DND-41 (cell line): ENCODE measurements around the gene CTCF.
A peak's percentile ranks its signal among the peaks of the same experiment; 100 is the strongest.

Source experiments
- ATAC-seq: fragments of 200-7000 bp; cut with Tn5 transposase; 3 replicates; pipeline ENCODE4 v1.9.1; 2021; ENCODE audit warnings: low read depth; ENCODE audit not compliant: insufficient read depth
- DNase-seq: peaks from one replicate; pipeline ENCODE4 v3.0.0-alpha.2; 2020
- H2AFZ ChIP-seq: 2 replicates; pipeline ENCODE4 v1.6.0; 2012; ENCODE audit warnings: low read depth, low read length
- H3K27ac ChIP-seq: 2 replicates; pipeline ENCODE4 v1.5.1; 2012; ENCODE audit warnings: low read length, inconsistent platforms
- H3K27me3 ChIP-seq: fragments of 200-600 bp; sonication (generic); 2 replicates; pipeline ENCODE4 v1.6.0; 2012; ENCODE audit warnings: low read length, mild to moderate bottlenecking, inconsistent platforms; ENCODE audit not compliant: insufficient read depth, poor library complexity
- H3K36me3 ChIP-seq: 2 replicates; pipeline ENCODE4 v1.5.1; 2012; ENCODE audit warnings: low read length, inconsistent platforms; ENCODE audit not compliant: insufficient read depth
- H3K4me1 ChIP-seq: 2 replicates; pipeline ENCODE4 v1.5.1; 2012; ENCODE audit warnings: mild to moderate bottlenecking, low read length; ENCODE audit not compliant: insufficient read depth
- H3K4me2 ChIP-seq: 2 replicates; pipeline ENCODE4 v1.6.0; 2012; ENCODE audit warnings: mild to moderate bottlenecking, moderate library complexity, low read length, inconsistent platforms; ENCODE audit not compliant: insufficient read depth
- H3K4me3 ChIP-seq, 2 experiments: fragments of 200-600 bp in 1 of 2; shearing (Covaris generic) in 1 of 2; 2 replicates each; pipeline ENCODE4 v1.5.1; 2012 to 2016; ENCODE audit warnings: inconsistent platforms in 2 of 2, low read length in 2 of 2, mild to moderate bottlenecking in 2 of 2, low read depth in 1 of 2, moderate library complexity in 1 of 2
- H3K79me2 ChIP-seq: 2 replicates; pipeline ENCODE4 v1.6.0; 2012; ENCODE audit warnings: low read length, inconsistent platforms; ENCODE audit not compliant: insufficient read depth
- H3K9ac ChIP-seq: 2 replicates; pipeline ENCODE4 v1.6.0; 2012; ENCODE audit warnings: low read depth, mild to moderate bottlenecking, inconsistent platforms, low read length, moderate library complexity
- H3K9me3 ChIP-seq: 2 replicates; pipeline ENCODE4 v1.5.1; 2012; ENCODE audit warnings: low read length, moderate library complexity, mild to moderate bottlenecking, inconsistent platforms; ENCODE audit not compliant: insufficient read depth, severe bottlenecking
- H4K20me1 ChIP-seq: 2 replicates; pipeline ENCODE4 v1.6.0; 2012; ENCODE audit warnings: low read length; ENCODE audit not compliant: insufficient read depth
- EZH2 ChIP-seq: IDR thresholded peaks from 3 replicates; pipeline ENCODE4 v1.6.1; 2012; ENCODE audit warnings: borderline replicate concordance, low read depth, mild to moderate bottlenecking, moderate library complexity, low read length, inconsistent platforms; ENCODE audit not compliant: severe bottlenecking
- TF ChIP-seq, protein P1 (sequence below): IDR thresholded peaks from 2 replicates; pipeline ENCODE4 v1.5.1; 2012; ENCODE audit warnings: borderline replicate concordance, low read length, moderate library complexity, mild to moderate bottlenecking; ENCODE audit not compliant: poor library complexity, severe bottlenecking; ENCODE audit errors: extremely low read depth

CTCF gene

GRCh38 chr16:67662653-67663010, 100.3 kb downstream of the CTCF start:
- no peak overlapping the region for H3K9ac ChIP-seq
- H3K4me1 ChIP-seq: peaks cover 59% of the 10 kb centered on the region
- H3K4me3 ChIP-seq: no peak overlapping the region
- peaks cover 24% of the 10 kb centered on the region; the same call in 1 of the 2 replicates for H4K20me1 ChIP-seq
- H3K79me2 ChIP-seq: peaks cover 29% of the 10 kb centered on the region
- no peaks in the 10 kb centered on the region for H3K27me3 ChIP-seq
- no peak overlapping the region for H3K27ac ChIP-seq
- DNase-seq: no peak
- H3K9me3 ChIP-seq: no peaks in the 10 kb centered on the region
- no peak overlapping the region for H3K4me2 ChIP-seq
- peaks cover 46% of the 10 kb centered on the region for H3K36me3 ChIP-seq
- ATAC-seq: no peak
- TF ChIP-seq, protein P1, sequence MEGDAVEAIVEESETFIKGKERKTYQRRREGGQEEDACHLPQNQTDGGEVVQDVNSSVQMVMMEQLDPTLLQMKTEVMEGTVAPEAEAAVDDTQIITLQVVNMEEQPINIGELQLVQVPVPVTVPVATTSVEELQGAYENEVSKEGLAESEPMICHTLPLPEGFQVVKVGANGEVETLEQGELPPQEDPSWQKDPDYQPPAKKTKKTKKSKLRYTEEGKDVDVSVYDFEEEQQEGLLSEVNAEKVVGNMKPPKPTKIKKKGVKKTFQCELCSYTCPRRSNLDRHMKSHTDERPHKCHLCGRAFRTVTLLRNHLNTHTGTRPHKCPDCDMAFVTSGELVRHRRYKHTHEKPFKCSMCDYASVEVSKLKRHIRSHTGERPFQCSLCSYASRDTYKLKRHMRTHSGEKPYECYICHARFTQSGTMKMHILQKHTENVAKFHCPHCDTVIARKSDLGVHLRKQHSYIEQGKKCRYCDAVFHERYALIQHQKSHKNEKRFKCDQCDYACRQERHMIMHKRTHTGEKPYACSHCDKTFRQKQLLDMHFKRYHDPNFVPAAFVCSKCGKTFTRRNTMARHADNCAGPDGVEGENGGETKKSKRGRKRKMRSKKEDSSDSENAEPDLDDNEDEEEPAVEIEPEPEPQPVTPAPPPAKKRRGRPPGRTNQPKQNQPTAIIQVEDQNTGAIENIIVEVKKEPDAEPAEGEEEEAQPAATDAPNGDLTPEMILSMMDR: no peak
- TF ChIP-seq EZH2: no peak
- H2AFZ ChIP-seq: no peak overlapping the region

- no peak overlapping the region for H3K27ac ChIP-seq
- no peaks in the 10 kb centered on the region for H3K9me3 ChIP-seq
- no peak overlapping the region for H3K9ac ChIP-seq
- H3K27me3 ChIP-seq: no peaks in the 10 kb centered on the region
- H3K4me2 ChIP-seq: no peak overlapping the region
- peaks cover 39% of the 10 kb centered on the region for H3K36me3 ChIP-seq
- H3K79me2 ChIP-seq: peaks cover 26% of the 10 kb centered on the region
- DNase-seq (peak; percentile 54), ATAC-seq (no peak)
- H3K4me1 ChIP-seq: peaks cover 57% of the 10 kb centered on the region
- no peak for TF ChIP-seq EZH2
- TF ChIP-seq, protein P1: peak; percentile 61
- H3K4me3 ChIP-seq: no peak overlapping the region
- H2AFZ ChIP-seq: no peak overlapping the region
- H4K20me1 ChIP-seq: peaks cover 17% of the 10 kb centered on the region; the same call in 1 of the 2 replicates
These were observed 101.0 kb downstream of the CTCF start for GRCh38 chr16:67663151-67663876.

DNA sequence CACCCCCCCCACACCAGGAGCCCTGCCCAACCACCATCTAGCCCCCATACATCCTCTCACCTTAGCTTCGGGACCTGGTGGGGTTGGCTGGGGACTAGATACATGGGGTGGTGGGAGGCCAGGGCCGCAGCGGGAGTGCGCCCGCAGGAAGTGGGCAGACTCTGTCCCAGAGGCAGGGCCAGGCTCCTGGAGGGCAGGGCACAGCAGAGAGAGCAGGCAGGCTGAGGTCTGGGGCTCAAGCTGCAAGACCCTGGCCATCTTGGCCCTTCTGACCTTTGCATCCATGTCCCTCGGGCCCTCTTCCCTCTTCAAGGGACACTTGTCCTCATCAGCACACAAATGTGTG, 101.5 kb downstream of the CTCF start:
- H3K36me3 ChIP-seq: peaks cover 34% of the 10 kb centered on the region
- no peak for TF ChIP-seq EZH2
- TF ChIP-seq, protein P1: no peak
- peaks cover 52% of the 10 kb centered on the region for H3K4me1 ChIP-seq
- ATAC-seq: no peak
- H4K20me1 ChIP-seq: peaks cover 12% of the 10 kb centered on the region; the same call in 1 of the 2 replicates
- no peak overlapping the region for H3K4me3 ChIP-seq
- H3K9ac ChIP-seq: no peak overlapping the region
- H3K9me3 ChIP-seq: no peaks in the 10 kb centered on the region
- H3K27ac ChIP-seq: no peak overlapping the region
- no peak for DNase-seq
- no peak overlapping the region for H2AFZ ChIP-seq
- H3K79me2 ChIP-seq: peaks cover 21% of the 10 kb centered on the region
- no peaks in the 10 kb centered on the region for H3K27me3 ChIP-seq
- no peak overlapping the region for H3K4me2 ChIP-seq
